Measurements from ENCODE around the gene FAM90A1. TPM values are rescaled to one million over a fixed set of nuclear protein-coding genes. Genes with fewer than 3 reads are reported as not detected.
"Not testable (repeated sequence)": the region's sequence is repeated elsewhere in the genome, so short reads cannot be mapped to it uniquely, and the experiment has no call there.

Gene FAM90A1
- total RNA-seq, 1 experiment from 2014 or later, result not detected

GRCh38 chr12:8233935-8234495 is 6.6 kb upstream of the FAM90A1 start:
- not testable (repeated sequence) for DNase-seq (ENCODE audit: low spot score)

GRCh38 chr12:8233300-8233855 is 6.0 kb upstream of the FAM90A1 start:
- DNase-seq (ENCODE audit: low spot score), result not testable (repeated sequence)

GRCh38 chr12:8231666-8232608 is 4.5 kb upstream of the FAM90A1 start:
- peak; percentile 46 for DNase-seq (ENCODE audit: low spot score)

DNA sequence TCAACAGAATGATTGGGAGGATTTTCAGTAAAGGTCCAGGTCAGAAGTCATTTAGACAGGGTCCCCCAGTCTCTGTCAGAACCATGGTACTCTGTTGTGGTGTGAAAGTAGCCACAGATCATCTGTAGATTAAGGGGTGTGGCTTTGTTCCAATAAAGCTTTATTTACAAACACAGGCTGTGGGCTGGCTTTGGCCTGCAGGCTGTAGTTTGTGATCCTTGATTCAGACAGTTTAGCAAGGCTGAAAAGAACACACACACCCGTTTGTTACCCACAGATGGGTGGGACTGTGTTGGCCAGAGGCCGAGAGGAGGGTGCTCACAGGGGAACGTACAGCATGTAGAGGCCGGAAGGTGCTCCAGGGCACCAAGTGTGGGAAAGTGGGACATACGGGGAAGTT is 3.6 kb upstream of the FAM90A1 start:
- not testable (repeated sequence) for DNase-seq (ENCODE audit: low spot score)

- not testable (repeated sequence) for DNase-seq (ENCODE audit: low spot score)
These were observed 2.1 kb upstream of the FAM90A1 start for GRCh38 chr12:8229486-8229885.

- not testable (repeated sequence) for DNase-seq (ENCODE audit: low spot score)
These were observed 1.2 kb upstream of the FAM90A1 start for GRCh38 chr12:8228607-8229006.

DNA sequence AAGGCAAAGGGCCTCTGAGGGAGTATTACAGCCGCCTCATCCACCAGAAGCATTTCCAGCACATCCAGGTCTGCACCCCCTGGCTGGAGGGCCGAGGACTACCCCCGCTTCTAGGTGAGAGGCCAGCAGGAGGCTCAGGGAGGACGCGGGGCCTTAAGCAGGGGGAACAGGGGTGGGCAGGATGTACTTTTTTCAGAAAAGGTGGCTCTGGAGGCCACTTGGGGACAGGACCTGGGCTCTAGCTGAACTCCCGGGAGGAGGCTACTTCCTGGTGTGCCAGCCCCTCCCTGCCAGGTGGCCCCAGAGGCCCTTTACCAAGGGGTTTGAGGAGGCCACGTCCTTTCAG is 287 bp upstream of the FAM90A1 start:
- DNase-seq (ENCODE audit: low spot score), result not testable (repeated sequence)

DNA sequence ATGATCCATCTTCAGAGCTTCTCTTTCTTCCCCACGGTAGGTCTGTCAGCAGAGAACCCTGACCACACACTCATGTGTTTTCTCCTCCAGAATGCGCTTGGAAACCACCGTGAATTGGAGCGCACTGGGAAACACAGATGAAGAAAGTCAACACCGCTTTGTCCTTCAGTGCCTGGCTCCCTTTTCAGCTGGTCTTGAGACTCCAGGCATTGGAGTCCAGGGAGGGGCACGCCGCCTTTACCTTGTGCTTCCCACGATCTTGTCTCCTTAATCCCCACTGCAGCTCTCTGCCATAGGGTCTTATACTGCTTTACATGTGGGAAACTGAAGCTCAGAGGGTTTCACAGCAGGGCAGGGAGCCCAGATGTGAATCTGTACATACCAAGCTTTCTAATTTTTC is 1.1 kb downstream of the FAM90A1 start:
- DNase-seq (ENCODE audit: low spot score), result no peak

GRCh38 chr12:8224782-8225181 is 2.6 kb downstream of the FAM90A1 start:
- not testable (repeated sequence) for DNase-seq (ENCODE audit: low spot score)

GRCh38 chr12:8223646-8224045 is 3.8 kb downstream of the FAM90A1 start:
- DNase-seq (ENCODE audit: low spot score), result not testable (repeated sequence)

GRCh38 chr12:8222303-8222702 is 5.1 kb downstream of the FAM90A1 start:
- DNase-seq (ENCODE audit: low spot score), result not testable (repeated sequence)

GRCh38 chr12:8221844-8222243 is 5.6 kb downstream of the FAM90A1 start:
- DNase-seq (ENCODE audit: low spot score), result not testable (repeated sequence)

DNA sequence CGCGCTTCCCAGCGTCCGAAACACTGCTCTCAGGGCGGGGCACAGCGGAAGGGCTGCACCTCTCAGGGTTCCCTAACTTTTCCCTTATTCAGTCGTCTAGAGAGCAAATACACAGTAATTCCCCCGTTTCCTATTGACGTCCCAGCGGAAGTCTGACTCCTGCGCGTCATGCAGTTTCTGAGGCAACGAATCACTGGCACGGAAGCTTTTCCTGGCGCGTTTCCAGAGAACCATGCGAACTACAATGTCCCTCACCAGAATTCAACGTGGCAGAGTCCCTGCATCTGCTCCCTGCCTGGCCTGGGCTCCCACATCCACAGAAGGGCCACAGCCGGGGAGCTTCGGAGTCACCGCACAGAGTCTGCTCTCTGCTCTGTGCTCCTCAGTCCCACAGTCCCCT is 6.0 kb downstream of the FAM90A1 start:
- DNase-seq (ENCODE audit: low spot score), result not testable (repeated sequence)

GRCh38 chr12:8218711-8219382 is 8.6 kb downstream of the FAM90A1 start:
- not testable (repeated sequence) for DNase-seq (ENCODE audit: low spot score)

GRCh38 chr12:8197685-8198308 is 29.6 kb downstream of the FAM90A1 start:
- not testable (repeated sequence) for DNase-seq (ENCODE audit: low spot score)

GRCh38 chr12:8188088-8188487 is 39.3 kb downstream of the FAM90A1 start:
- DNase-seq (ENCODE audit: low spot score), result not testable (repeated sequence)

DNA sequence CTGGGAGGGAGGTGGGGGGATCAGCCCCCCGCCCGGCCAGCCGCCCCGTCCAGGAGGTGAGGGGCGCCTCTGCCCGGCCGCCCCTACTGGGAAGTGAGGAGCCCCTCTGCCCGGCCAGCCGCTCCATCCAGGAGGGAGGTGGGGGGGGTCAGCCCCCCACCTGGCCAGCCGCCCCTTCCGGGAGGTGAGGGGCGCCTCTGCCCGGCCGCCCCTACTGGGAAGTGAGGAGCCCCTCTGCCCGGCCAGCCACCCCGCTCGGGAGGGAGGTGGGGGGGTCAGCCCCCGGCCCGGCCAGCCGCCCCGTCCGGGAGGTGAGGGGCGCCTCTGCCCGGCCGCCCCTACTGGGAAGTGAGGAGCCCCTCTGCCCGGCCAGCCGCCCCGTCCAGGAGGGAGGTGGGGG is 43.2 kb downstream of the FAM90A1 start:
- DNase-seq (ENCODE audit: low spot score), result not testable (repeated sequence)

GRCh38 chr12:8183346-8183745 is 44.1 kb downstream of the FAM90A1 start:
- not testable (repeated sequence) for DNase-seq (ENCODE audit: low spot score)

DNA sequence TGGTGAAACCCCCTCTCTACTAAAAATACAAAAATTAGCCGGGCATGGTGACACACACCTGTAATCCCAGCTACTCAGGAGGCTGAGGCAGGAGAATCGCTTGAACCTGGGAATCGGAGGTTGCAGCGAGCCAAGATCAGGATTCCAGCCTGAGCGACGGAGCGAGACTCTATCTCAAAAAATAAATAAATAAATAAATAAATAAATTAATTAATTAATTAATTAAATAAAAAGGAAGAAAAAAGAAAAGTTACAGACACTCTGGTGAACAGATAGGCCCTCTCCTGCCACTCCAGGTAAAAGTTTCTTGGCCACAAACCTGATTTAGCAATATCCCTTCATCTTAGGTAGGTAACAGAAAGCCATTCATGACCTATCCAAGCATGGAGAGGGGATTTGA is 44.5 kb downstream of the FAM90A1 start:
- not testable (repeated sequence) for DNase-seq (ENCODE audit: low spot score)

GRCh38 chr12:8181271-8181670 is 46.1 kb downstream of the FAM90A1 start:
- not testable (repeated sequence) for DNase-seq (ENCODE audit: low spot score)

- DNase-seq (ENCODE audit: low spot score), result peak; percentile 45
These were observed 47.3 kb downstream of the FAM90A1 start for GRCh38 chr12:8179989-8180585.

All from HT-29 (cell line).